Subcutaneous abdominal adipose tissue (tissue), 5 donors: ENCODE data around the gene ACTR1A.
A peak's percentile ranks its signal among the peaks of the same experiment; 100 is the strongest.

Experiments used
- H3K27ac ChIP-seq: one replicate; pipeline ENCODE4 v1.7.0; 2013; ENCODE audit warnings: low read depth, mild to moderate bottlenecking, inconsistent platforms, low read length, moderate library complexity
- H3K27me3 ChIP-seq, 5 donors: one replicate each; pipeline ENCODE4 v1.7.0; 2013; ENCODE audit warnings: low read length in 5 of 5, inconsistent platforms in 1 of 5; ENCODE audit not compliant: control insufficient read depth in 5 of 5, insufficient read depth in 4 of 5
- H3K36me3 ChIP-seq, 5 donors: one replicate each; pipeline ENCODE4 v1.7.0; 2013; ENCODE audit warnings: low read length in 5 of 5; ENCODE audit not compliant: control insufficient read depth in 5 of 5, insufficient read depth in 5 of 5
- H3K4me1 ChIP-seq, 5 donors: one replicate each; pipeline ENCODE4 v1.7.0; 2013; ENCODE audit warnings: low read length in 5 of 5, mild to moderate bottlenecking in 3 of 5, moderate library complexity in 1 of 5; ENCODE audit not compliant: control insufficient read depth in 5 of 5, insufficient read depth in 5 of 5
- H3K4me3 ChIP-seq, 5 donors: one replicate each; pipeline ENCODE4 v1.7.0; 2013; ENCODE audit warnings: low read length in 5 of 5, low read depth in 1 of 5
- H3K9ac ChIP-seq, 5 donors: one replicate each; pipeline ENCODE4 v1.7.0; 2013; ENCODE audit warnings: low read length in 5 of 5, mild to moderate bottlenecking in 4 of 5, moderate library complexity in 3 of 5
- H3K9me3 ChIP-seq, 5 donors: one replicate each; pipeline ENCODE4 v1.7.0; 2013; ENCODE audit warnings: low read length in 5 of 5; ENCODE audit not compliant: control insufficient read depth in 5 of 5
- donor health status: healthy.
- donor health status: healthy.
- donor health status: healthy.
- donor health status: healthy.
- donor health status: healthy.

Gene ACTR1A

GRCh38 chr10:102432162-102432950, 70.2 kb downstream of the ACTR1A start, which contains the start of gene CUEDC2:
Gene CUEDC2 (minus strand): TSS chr10:102432574. CDS start chr10:102425188, 7,386 bp downstream.
- Histone ChIP-seq H3K9ac (peak within 1 kb of the TSS; percentile 73 to 98 (median 88)), H3K9me3 (no peaks in the 10 kb centered on the region), H3K4me1 (peaks cover 6 to 33% (median 21%) of the 10 kb centered on the region in 5 donors), H3K27me3 (peaks cover 0 to 22% (median 12%) of the 10 kb centered on the region in 5 donors), H3K27ac (peak within 1 kb of the TSS; percentile 70), H3K4me3 (peak within 1 kb of the TSS; percentile 88 to 96 (median 89)), H3K36me3 (no peaks in the 10 kb centered on the region)

- Histone ChIP-seq H3K4me1 (peaks cover 6 to 33% (median 21%) of the 10 kb centered on the region in 5 donors), H3K27me3 (peaks cover 0 to 21% (median 12%) of the 10 kb centered on the region in 5 donors), H3K4me3 (peak overlapping the region; percentile 88 to 96 (median 89)), H3K9ac (peak overlapping the region; percentile 73 to 98 (median 88)), H3K36me3 (no peaks in the 10 kb centered on the region), H3K9me3 (no peaks in the 10 kb centered on the region), H3K27ac (peak overlapping the region; percentile 70)
Measured at GRCh38 chr10:102431452-102432124, 70.9 kb downstream of the ACTR1A start.

GRCh38 chr10:102429468-102429867, 73.0 kb downstream of the ACTR1A start:
- no peak overlapping the region for H3K9ac ChIP-seq
- H3K4me3 ChIP-seq = no peak overlapping the region
- H3K9me3 ChIP-seq = no peaks in the 10 kb centered on the region

More at GRCh38 chr10:102429468-102429867, 73.0 kb downstream of the ACTR1A start:
- Histone ChIP-seq H3K4me1 (peaks cover 6 to 23% (median 17%) of the 10 kb centered on the region in 5 donors), H3K27me3 (peaks cover 0 to 8% (median 2%) of the 10 kb centered on the region in 5 donors), H3K27ac (no peak overlapping the region), H3K36me3 (peaks cover 0 to 6% (median 6%) of the 10 kb centered on the region in 5 donors)
